BLaER1 treated with 17β-estradiol and CSF1 and Interleukin-3, amounts not matched to agents 10 nM and 100 nM (cell line): ENCODE measurements around the gene BCAP29.

Experiments
- H3K27ac ChIP-seq, 11 experiments: shearing (Covaris generic); formaldehyde crosslinking; 2 replicates each; pipeline ENCODE4 v1.8.1; 2022
- H3K27me3 ChIP-seq, 11 experiments: shearing (Covaris generic); formaldehyde crosslinking; 2 replicates each; pipeline ENCODE4 v1.8.1; 2022
- H3K36me3 ChIP-seq, 11 experiments: shearing (Covaris generic); formaldehyde crosslinking; 2 replicates each; pipeline ENCODE4 v1.8.1; 2022
- H3K4me1 ChIP-seq, 10 experiments: shearing (Covaris generic); formaldehyde crosslinking; 2 replicates each; pipeline ENCODE4 v1.8.1; 2022
- H3K4me2 ChIP-seq, 11 experiments: shearing (Covaris generic); formaldehyde crosslinking; 2 replicates each; pipeline ENCODE4 v1.8.1; 2022
- H3K4me3 ChIP-seq, 10 experiments: shearing (Covaris generic); formaldehyde crosslinking; 2 replicates each; pipeline ENCODE4 v1.8.1; 2022
- H3K9ac ChIP-seq, 11 experiments: shearing (Covaris generic); formaldehyde crosslinking; 2 replicates each; pipeline ENCODE4 v1.8.1; 2022
- H3K9me3 ChIP-seq, 11 experiments: shearing (Covaris generic); formaldehyde crosslinking; replicated peaks in 1 of 11; 2 replicates each; pipeline ENCODE4 v1.8.1; 2022
- H4K20me1 ChIP-seq, 11 experiments: shearing (Covaris generic); formaldehyde crosslinking; 2 replicates each; pipeline ENCODE4 v1.8.1; 2022
- Cebpa-rat ChIP-seq, 11 experiments: shearing (Covaris generic); IDR thresholded peaks; 2 replicates each; pipeline ENCODE4 v1.8.1; 2022

The BCAP29 gene

DNA sequence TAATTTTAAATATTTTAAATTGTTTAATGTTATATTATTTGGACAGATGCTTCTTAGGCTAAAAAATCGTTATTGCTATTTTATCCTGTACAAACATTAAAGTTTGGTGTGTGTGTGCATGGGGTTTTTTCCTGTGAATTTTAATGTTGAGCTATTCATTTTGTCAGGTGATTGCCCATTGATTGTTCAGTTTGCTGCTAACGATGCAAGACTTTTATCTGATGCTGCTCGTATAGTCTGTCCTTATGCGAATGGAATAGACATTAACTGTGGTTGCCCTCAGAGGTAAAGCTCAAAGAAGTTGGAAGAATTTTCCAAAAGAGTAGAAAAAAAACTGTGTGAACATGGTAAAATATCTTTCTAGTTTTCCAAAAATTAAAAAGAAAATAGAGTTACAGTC lies 6.5 kb upstream of the BCAP29 start:
- H3K4me2 ChIP-seq, result no peak overlapping the region
- H4K20me1 ChIP-seq, result no peaks in the 10 kb centered on the region
- H3K27ac ChIP-seq, result no peak overlapping the region
- no peak overlapping the region for H3K4me3 ChIP-seq
- no peak for TF ChIP-seq Cebpa-rat (IDR thresholded peaks at IDR 0.05)
- H3K9ac ChIP-seq, result no peak overlapping the region
- H3K9me3 ChIP-seq, result no peaks in the 10 kb centered on the region
- no peaks in the 10 kb centered on the region for H3K4me1 ChIP-seq
- peaks cover 0 to 3% (median under 1%) of the 10 kb centered on the region in 11 experiments; a peak in 7 of 22 replicates for H3K27me3 ChIP-seq
- H3K36me3 ChIP-seq, result peaks cover 17 to 71% (median 49%) of the 10 kb centered on the region in 11 experiments; a peak in 21 of 22 replicates

DNA sequence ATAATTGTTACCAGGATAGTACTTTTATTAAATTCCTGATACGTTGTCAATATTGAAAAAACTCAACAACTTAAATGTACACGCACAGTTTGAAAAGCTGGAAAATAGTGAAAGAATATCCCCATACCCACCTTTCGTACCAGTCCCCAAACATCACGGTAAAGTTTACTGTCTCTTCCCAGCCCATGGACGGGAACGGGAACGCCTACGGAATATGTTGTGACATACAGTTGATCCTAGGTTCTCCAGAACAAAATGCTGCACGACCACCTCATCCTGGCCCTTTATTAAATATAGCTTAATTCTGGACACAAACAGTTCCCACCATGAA lies 527 bp upstream of the BCAP29 start:
- H3K4me3 ChIP-seq, result peak overlapping the region; percentile 64 to 80 (median 71)
- no peaks in the 10 kb centered on the region for H3K9me3 ChIP-seq
- H3K4me1 ChIP-seq, result peaks cover 0 to 23% (median 10%) of the 10 kb centered on the region in 10 experiments; a peak in 10 of 20 replicates
- TF ChIP-seq Cebpa-rat (IDR thresholded peaks at IDR 0.05), result no peak
- H3K4me2 ChIP-seq, result peak overlapping the region; percentile 68 to 90 (median 83)
- peak overlapping the region; percentile 75 to 89 (median 85) for H3K9ac ChIP-seq
- peaks cover 24 to 44% (median 37%) of the 10 kb centered on the region in 11 experiments for H3K27me3 ChIP-seq
- H3K27ac ChIP-seq, result peak overlapping the region; percentile 72 to 87 (median 82); a peak in 21 of 22 replicates
- H4K20me1 ChIP-seq, result peaks cover 0 to 10% (median 0%) of the 10 kb centered on the region in 11 experiments; a peak in 3 of 22 replicates
- peaks cover 6 to 37% (median 17%) of the 10 kb centered on the region in 11 experiments; a peak in 21 of 22 replicates for H3K36me3 ChIP-seq

DNA sequence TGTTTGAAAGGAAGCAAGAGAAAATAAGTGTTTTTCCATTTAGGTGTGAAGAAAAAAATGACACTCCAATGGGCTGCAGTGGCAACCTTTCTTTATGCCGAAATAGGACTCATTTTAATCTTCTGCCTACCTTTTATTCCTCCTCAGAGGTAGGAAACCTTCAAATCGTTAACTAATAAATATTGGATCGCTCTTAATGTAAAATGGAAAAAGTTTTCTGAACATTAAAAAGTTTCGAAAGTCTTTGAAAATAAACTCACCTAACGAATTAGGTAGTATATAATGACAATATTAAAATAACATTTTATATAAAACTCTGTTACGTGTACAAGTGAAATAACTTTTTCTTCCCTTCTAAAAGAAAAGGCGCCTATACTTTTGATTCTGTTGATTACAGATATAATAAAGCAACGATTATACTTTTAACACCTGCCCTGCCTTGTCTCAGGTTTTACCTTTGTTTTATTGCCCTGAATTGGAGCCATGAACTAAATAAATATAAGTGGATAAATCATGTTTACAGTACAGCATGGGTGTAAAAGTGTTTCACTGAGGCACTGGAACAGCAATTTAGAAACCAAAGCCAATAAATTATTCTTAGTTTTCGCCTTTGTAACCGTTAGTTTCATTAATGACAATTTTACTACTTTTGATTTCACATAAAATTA lies 804 bp downstream of the BCAP29 start:
- no peaks in the 10 kb centered on the region for H3K9me3 ChIP-seq
- peaks cover 0 to 10% (median 0%) of the 10 kb centered on the region in 11 experiments; a peak in 3 of 22 replicates for H4K20me1 ChIP-seq
- H3K27me3 ChIP-seq, result peaks cover 24 to 44% (median 37%) of the 10 kb centered on the region in 11 experiments
- peak overlapping the region; percentile 64 to 80 (median 71) for H3K4me3 ChIP-seq
- H3K4me2 ChIP-seq, result peak overlapping the region; percentile 68 to 90 (median 83)
- H3K27ac ChIP-seq, result peak overlapping the region; percentile 72 to 87 (median 82)
- TF ChIP-seq Cebpa-rat (IDR thresholded peaks at IDR 0.05), result no peak
- peaks cover 0 to 23% (median 10%) of the 10 kb centered on the region in 10 experiments; a peak in 10 of 20 replicates for H3K4me1 ChIP-seq
- H3K9ac ChIP-seq, result peak overlapping the region; percentile 75 to 89 (median 85)
- H3K36me3 ChIP-seq, result peaks cover 6 to 36% (median 15%) of the 10 kb centered on the region in 11 experiments; a peak in 19 of 22 replicates

GRCh38 chr7:107581387-107582013 lies 1.5 kb downstream of the BCAP29 start:
- Histone ChIP-seq H3K9me3 (no peaks in the 10 kb centered on the region), H3K27ac (no peak overlapping the region), H3K9ac (peak overlapping the region in 2 of 11 experiments; percentile 14 to 89; a peak in 2 of 22 replicates), H3K4me3 (peak overlapping the region in 3 of 10 experiments; percentile 64 to 78 (median 66); a peak in 3 of 20 replicates), H3K27me3 (peaks cover 24 to 44% (median 37%) of the 10 kb centered on the region in 11 experiments), H4K20me1 (peaks cover 0 to 10% (median 0%) of the 10 kb centered on the region in 11 experiments; a peak in 3 of 22 replicates), H3K4me1 (peaks cover 0 to 23% (median 10%) of the 10 kb centered on the region in 10 experiments; a peak in 10 of 20 replicates), H3K4me2 (peak overlapping the region in 9 of 11 experiments; percentile 68 to 88 (median 83); a peak in 10 of 22 replicates), H3K36me3 (peaks cover 6 to 31% (median 15%) of the 10 kb centered on the region in 11 experiments; a peak in 16 of 22 replicates)
- TF ChIP-seq Cebpa-rat (IDR thresholded peaks at IDR 0.05), result no peak

- no peak overlapping the region for H3K4me2 ChIP-seq
- H3K9ac ChIP-seq, result no peak overlapping the region
- no peak for TF ChIP-seq Cebpa-rat (IDR thresholded peaks at IDR 0.05)
These were observed 2.8 kb downstream of the BCAP29 start for GRCh38 chr7:107582875-107583274.

DNA sequence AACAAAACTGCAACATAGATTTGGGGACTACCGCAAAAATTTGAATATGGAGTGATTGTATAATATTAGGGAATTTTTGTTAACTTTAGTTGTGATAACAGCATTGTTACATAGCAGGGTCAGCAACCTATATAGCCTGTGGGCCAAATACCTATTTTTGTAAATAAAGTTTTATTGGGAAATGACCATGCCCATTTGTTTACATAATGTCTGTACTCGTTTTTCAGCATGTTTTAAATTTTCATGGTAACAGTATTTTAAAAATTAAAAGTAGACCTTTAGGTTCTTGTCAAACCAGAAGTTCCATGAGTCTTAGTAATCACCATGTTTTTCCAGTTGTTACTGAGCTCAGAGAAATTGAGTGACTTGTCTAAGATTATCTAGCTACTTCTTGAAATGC lies 4.7 kb downstream of the BCAP29 start:
- H3K27me3 ChIP-seq, result peaks cover 20 to 30% (median 23%) of the 10 kb centered on the region in 11 experiments
- no peak for TF ChIP-seq Cebpa-rat (IDR thresholded peaks at IDR 0.05)
- no peak overlapping the region for H3K9ac ChIP-seq
- H3K9me3 ChIP-seq, result no peaks in the 10 kb centered on the region
- H3K4me1 ChIP-seq, result peaks cover 0 to 23% (median 8%) of the 10 kb centered on the region in 10 experiments; a peak in 9 of 20 replicates
- H4K20me1 ChIP-seq, result peaks cover 0 to 9% (median 0%) of the 10 kb centered on the region in 11 experiments; a peak in 3 of 22 replicates
- no peak overlapping the region for H3K4me2 ChIP-seq
- H3K36me3 ChIP-seq, result peaks cover 0 to 38% (median 16%) of the 10 kb centered on the region in 11 experiments; a peak in 13 of 22 replicates
- H3K27ac ChIP-seq, result no peak overlapping the region
- no peak overlapping the region for H3K4me3 ChIP-seq

More at GRCh38 chr7:107582875-107583274, 2.8 kb downstream of the BCAP29 start:
- Histone ChIP-seq H3K27ac (no peak overlapping the region), H3K9me3 (no peaks in the 10 kb centered on the region), H3K27me3 (peaks cover 24 to 44% (median 37%) of the 10 kb centered on the region in 11 experiments), H3K36me3 (peaks cover 0 to 33% (median 15%) of the 10 kb centered on the region in 11 experiments; a peak in 12 of 22 replicates), H4K20me1 (peaks cover 0 to 10% (median 0%) of the 10 kb centered on the region in 11 experiments; a peak in 3 of 22 replicates), H3K4me3 (no peak overlapping the region), H3K4me1 (peaks cover 0 to 23% (median 10%) of the 10 kb centered on the region in 10 experiments; a peak in 10 of 20 replicates)

GRCh38 chr7:107588529-107589130 lies 8.6 kb downstream of the BCAP29 start:
- TF ChIP-seq Cebpa-rat (IDR thresholded peaks at IDR 0.05), result no peak

DNA sequence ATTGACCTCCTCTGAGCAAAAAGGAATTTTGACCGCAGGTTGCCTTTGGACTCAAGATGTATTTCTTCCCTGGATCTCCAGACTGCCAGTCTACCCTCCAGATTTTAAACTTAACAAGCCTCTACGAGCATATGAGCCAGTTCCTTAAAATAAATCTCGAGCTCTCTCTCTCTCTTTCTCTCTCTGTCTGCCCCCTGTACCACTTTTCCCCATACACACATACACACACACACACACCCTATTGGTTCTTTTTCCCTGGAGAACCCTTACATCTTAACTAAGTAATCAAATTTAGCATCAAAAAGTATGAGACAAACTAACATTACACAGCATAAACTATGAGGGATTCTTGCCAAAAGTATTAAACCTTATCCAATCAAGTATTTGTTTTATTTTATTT lies 11.4 kb downstream of the BCAP29 start:
- peaks cover 6 to 37% (median 13%) of the 10 kb centered on the region in 11 experiments; a peak in 19 of 22 replicates for H3K36me3 ChIP-seq
- H3K9me3 ChIP-seq, result no peaks in the 10 kb centered on the region
- no peaks in the 10 kb centered on the region for H3K27me3 ChIP-seq
- no peak overlapping the region for H3K4me3 ChIP-seq
- H3K27ac ChIP-seq, result no peak overlapping the region
- H3K9ac ChIP-seq, result no peak overlapping the region
- no peaks in the 10 kb centered on the region for H3K4me1 ChIP-seq
- no peak for TF ChIP-seq Cebpa-rat (IDR thresholded peaks at IDR 0.05)
- H3K4me2 ChIP-seq, result no peak overlapping the region
- no peaks in the 10 kb centered on the region for H4K20me1 ChIP-seq

More at GRCh38 chr7:107588529-107589130, 8.6 kb downstream of the BCAP29 start:
- peaks cover 0 to 38% (median 16%) of the 10 kb centered on the region in 11 experiments; a peak in 14 of 22 replicates for H3K36me3 ChIP-seq
- H3K9ac ChIP-seq, result no peak overlapping the region
- no peak overlapping the region for H3K27ac ChIP-seq
- H3K9me3 ChIP-seq, result no peaks in the 10 kb centered on the region
- no peaks in the 10 kb centered on the region for H3K27me3 ChIP-seq
- no peak overlapping the region for H3K4me3 ChIP-seq
- H3K4me2 ChIP-seq, result no peak overlapping the region
- no peaks in the 10 kb centered on the region for H3K4me1 ChIP-seq
- H4K20me1 ChIP-seq, result no peaks in the 10 kb centered on the region
